A549 (cell line): ENCODE data around the gene NPC1L1. TPM values are rescaled to one million over a fixed set of nuclear protein-coding genes. Genes with fewer than 3 reads are reported as not detected.

Source experiments
- ATAC-seq, 2 experiments: fragments of 200-7000 bp in 1 of 2; fragments of >200 bp in 1 of 2; cut with Nextera tagmentation in 1 of 2; cut with Tn5 transposase in 1 of 2; 3 replicates each; pipeline versions ENCODE4 v1.8.0 to v1.9.1; 2018 to 2020; ENCODE audit warnings: mild to moderate bottlenecking in 1 of 2, moderate library complexity in 1 of 2
- CTCF ChIA-PET: fragments of 300-600 bp; sonication (Branson Sonifier 250); formaldehyde crosslinking; extraction: SDS; loops from one replicate; lab custom pipeline; 2021; ENCODE audit warnings: antibody characterized with exemption, inconsistent platforms; lab: Yijun Ruan, JAX
- POLR2A ChIA-PET: fragments of 350-600 bp; formaldehyde crosslinking; extraction: SDS; loops from one replicate; lab custom pipeline; 2021; ENCODE audit warnings: antibody characterized with exemption, inconsistent platforms; lab: Yijun Ruan, JAX
- DNase-seq, 2 experiments: peaks; one replicate each; pipeline versions ENCODE4 v3.0.0 to v3.0.0-alpha.2; 2011 to 2016; ENCODE audit warnings: low read depth in 1 of 2, low spot score in 1 of 2
- FAIRE-seq: peaks from 2 replicates; lab custom pipeline; 2011; peaks lifted over from hg19 to GRCh38; lab: Jason Lieb, UNC
- H3K27ac ChIP-seq, 2 experiments: fragments of >200 bp; sonication (Bioruptor Twin); formaldehyde crosslinking; 3 replicates each; pipeline ENCODE4 v1.5.1; 2016 to 2017
- H3K4me1 ChIP-seq: fragments of >200 bp; sonication (Bioruptor Twin); formaldehyde crosslinking; 3 replicates; pipeline ENCODE4 v1.6.1; 2016
- H3K4me2 ChIP-seq: fragments of >200 bp; sonication (Bioruptor Twin); formaldehyde crosslinking; 3 replicates; pipeline ENCODE4 v1.6.1; 2016
- H3K4me3 ChIP-seq: fragments of >200 bp; sonication (Bioruptor Twin); formaldehyde crosslinking; 3 replicates; pipeline ENCODE4 v1.5.1; 2016
- H3K9me3 ChIP-seq: fragments of >200 bp; sonication (Bioruptor Twin); formaldehyde crosslinking; 3 replicates; pipeline ENCODE4 v1.6.1; 2016
- CEBPB ChIP-seq, 2 experiments: fragments of >200 bp in 1 of 2; sonication (Bioruptor Twin) in 1 of 2; formaldehyde crosslinking in 1 of 2; IDR thresholded peaks; 2 replicates each; pipeline ENCODE4 v1.6.1; 2012 to 2016
- CHD4 ChIP-seq: fragments of 200-600 bp; sonication (generic); IDR thresholded peaks from 2 replicates; pipeline ENCODE4 v1.6.1; 2016; ENCODE audit warnings: antibody characterized with exemption, mild to moderate bottlenecking, borderline replicate concordance
- EHMT2 ChIP-seq: fragments of 200-600 bp; sonication (generic); IDR thresholded peaks from 2 replicates; pipeline ENCODE4 v1.6.1; 2016; ENCODE audit warnings: antibody characterized with exemption, low read depth, mild to moderate bottlenecking, moderate library complexity
- ESRRA ChIP-seq: fragments of 150-350 bp; IDR thresholded peaks from 2 replicates; pipeline ENCODE4 v1.6.1; 2014; ENCODE audit warnings: mild to moderate bottlenecking, low read length, borderline replicate concordance
- FOSL2 ChIP-seq, 2 experiments: fragments of 450-650 bp in 1 of 2; fragments of >200 bp in 1 of 2; sonication (Bioruptor Twin) in 1 of 2; formaldehyde crosslinking; IDR thresholded peaks; 2 replicates each; pipeline versions ENCODE4 v1.5.0 to v1.6.1; 2016 to 2020; ENCODE audit warnings: mild to moderate bottlenecking in 1 of 2, moderate library complexity in 1 of 2
- FOXS1 ChIP-seq: fragments of 250-450 bp; sonication (Bioruptor Pico); IDR thresholded peaks from 2 replicates; pipeline ENCODE4 v1.5.0; 2020; ENCODE audit warnings: mild to moderate bottlenecking, moderate library complexity
- HOXB5 ChIP-seq: fragments of 250-450 bp; sonication (Bioruptor Pico); IDR thresholded peaks from 2 replicates; pipeline ENCODE4 v1.5.0; 2020; ENCODE audit warnings: mild to moderate bottlenecking, moderate library complexity
- JUN ChIP-seq, 2 experiments: fragments of >200 bp; sonication (Bioruptor Twin); formaldehyde crosslinking; IDR thresholded peaks; 2 replicates in 1 of 2; 3 replicates in 1 of 2; pipeline ENCODE4 v1.6.1; 2016 to 2017
- MYC ChIP-seq: IDR thresholded peaks from 2 replicates; pipeline ENCODE4 v1.6.1; 2012; ENCODE audit warnings: mild to moderate bottlenecking, inconsistent platforms, low read length, improper control_type of control experiment, borderline replicate concordance
- NFE2L2 ChIP-seq: fragments of 150-350 bp; conservative IDR thresholded peaks from 2 replicates; pipeline ENCODE4 v1.6.1; 2014; ENCODE audit warnings: low read length
- NPAS2 ChIP-seq: fragments of 250-450 bp; sonication (Bioruptor Pico); IDR thresholded peaks from 2 replicates; pipeline ENCODE4 v1.8.0; 2022; ENCODE audit warnings: mild to moderate bottlenecking, moderate library complexity, borderline replicate concordance
- RAD21 ChIP-seq, 2 experiments: fragments of >200 bp in 1 of 2; sonication (Bioruptor Twin) in 1 of 2; formaldehyde crosslinking in 1 of 2; IDR thresholded peaks in 1 of 2; conservative IDR thresholded peaks in 1 of 2; 2 replicates in 1 of 2; 3 replicates in 1 of 2; pipeline ENCODE4 v1.6.1; 2012 to 2018; ENCODE audit warnings: inconsistent platforms in 1 of 2
- SREBF2 ChIP-seq: fragments of 450-650 bp; IDR thresholded peaks from 2 replicates; pipeline ENCODE4 v1.6.1; 2014; ENCODE audit warnings: mild to moderate bottlenecking, moderate library complexity
- TP53 ChIP-seq: fragments of 250-450 bp; sonication (Bioruptor Pico); IDR thresholded peaks from 2 replicates; pipeline ENCODE4 v1.5.0; 2021; ENCODE audit warnings: mild to moderate bottlenecking, moderate library complexity
- WGBS: methylation state at CpG from one replicate; pipeline ENCODE4 v1.1.6; 2017; ENCODE audit errors: missing lambda C conversion rate; 5-methylcytosine and 5-hydroxymethylcytosine counted together
- polyA plus RNA-seq, 4 experiments: library from polyadenylated mRNA; depleted of rRNA in 3 of 4; stranded (reverse); fragments of >200 nt; fragmentation: RNase III in 1 of 4; extraction: RNeasy Plus Mini Kit Qiagen cat#74134 plus additional on column Dnase treatment in 1 of 4; gene quantifications; 2 replicates in 3 of 4; 3 replicates in 1 of 4; pipeline ENCODE4 v1.2.3, GENCODE V29; 2011 to 2017
- TF ChIP-seq, protein P1 (sequence below): fragments of 200-600 bp; sonication (generic); IDR thresholded peaks from 2 replicates; pipeline ENCODE4 v1.6.1; 2016; ENCODE audit warnings: antibody characterized with exemption, mild to moderate bottlenecking, moderate library complexity
- TF ChIP-seq, protein P2 (sequence below): fragments of >200 bp; sonication (Bioruptor Twin); formaldehyde crosslinking; IDR thresholded peaks from 3 replicates; pipeline ENCODE4 v1.5.1; 2016
- TF ChIP-seq, protein P3 (sequence below): fragments of 250-450 bp; sonication (Bioruptor Pico); IDR thresholded peaks from 2 replicates; pipeline ENCODE4 v1.5.0; 2020; ENCODE audit warnings: low read depth, mild to moderate bottlenecking, moderate library complexity
- TF ChIP-seq, protein P4 (sequence below): IDR thresholded peaks from 2 replicates; pipeline ENCODE4 v1.6.1; 2012
- TF ChIP-seq, protein P5 (sequence below): fragments of >200 bp; sonication (Bioruptor Twin); formaldehyde crosslinking; IDR thresholded peaks from 2 replicates; pipeline ENCODE4 v1.6.1; 2016

The NPC1L1 gene
- polyA plus RNA-seq, 2 of the 4 experiments (the other 2 are of a cell fraction) = 0.04 to 0.06 TPM

DNA sequence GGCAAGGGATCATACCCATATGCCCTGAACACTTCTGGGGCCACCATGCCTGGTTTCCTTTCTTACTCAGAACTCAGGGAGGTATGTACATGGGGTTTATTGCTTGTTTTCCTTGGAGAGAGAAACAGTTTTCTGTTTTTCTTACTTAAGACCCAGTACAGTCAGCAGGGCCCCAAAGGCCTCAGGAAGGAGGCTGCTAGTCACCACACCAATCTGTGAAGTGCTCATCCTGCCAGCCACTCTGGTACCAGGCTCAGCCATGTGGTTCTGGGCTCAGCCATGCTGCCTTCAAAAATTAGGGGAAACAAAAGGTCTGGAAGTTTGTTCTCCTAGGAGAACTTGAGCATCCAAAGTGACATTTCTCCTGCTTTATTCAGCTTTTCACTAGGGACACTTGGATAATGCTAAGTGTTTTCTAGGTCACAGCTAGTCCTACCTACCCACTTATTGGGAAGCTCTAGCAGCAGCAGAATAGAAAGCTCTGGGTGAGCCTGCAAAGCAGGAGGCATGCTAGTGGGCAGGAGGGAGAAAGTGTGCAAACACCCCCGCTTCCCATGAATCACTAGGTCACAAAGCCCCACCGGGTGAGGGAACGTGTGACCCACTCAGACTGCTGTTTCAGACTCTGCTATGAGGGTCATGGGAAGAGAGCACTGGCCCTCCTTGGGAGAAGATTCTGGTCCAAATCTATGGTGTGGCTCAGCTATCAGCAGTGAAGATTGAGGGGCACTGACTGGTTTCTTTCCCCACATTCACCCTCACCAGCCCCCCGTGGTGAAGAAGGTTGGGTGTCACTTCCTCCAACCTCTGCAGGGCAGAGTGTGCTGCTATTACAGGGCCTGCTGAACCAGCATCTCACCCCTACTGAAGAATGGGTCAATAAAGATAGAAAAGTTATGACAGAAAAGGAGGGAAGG, 74.6 kb downstream of the NPC1L1 start:
- no peaks in the 10 kb centered on the region for H3K9me3 ChIP-seq
- no peak overlapping the region for H3K4me2 ChIP-seq
- 89% methylated on average over 4 of the region's 4 CpGs for WGBS
- CTCF ChIA-PET = interaction anchor here (1.1 to 1.7 kb wide), 2 partner anchors 10 to 14 kb away, joined by 3 to 4 read pairs; no protein-coding TSS in a partner anchor
- DNase-seq = no peak
- ATAC-seq = no peak
- TF ChIP-seq MYC = no peak
- TF ChIP-seq, protein P1, sequence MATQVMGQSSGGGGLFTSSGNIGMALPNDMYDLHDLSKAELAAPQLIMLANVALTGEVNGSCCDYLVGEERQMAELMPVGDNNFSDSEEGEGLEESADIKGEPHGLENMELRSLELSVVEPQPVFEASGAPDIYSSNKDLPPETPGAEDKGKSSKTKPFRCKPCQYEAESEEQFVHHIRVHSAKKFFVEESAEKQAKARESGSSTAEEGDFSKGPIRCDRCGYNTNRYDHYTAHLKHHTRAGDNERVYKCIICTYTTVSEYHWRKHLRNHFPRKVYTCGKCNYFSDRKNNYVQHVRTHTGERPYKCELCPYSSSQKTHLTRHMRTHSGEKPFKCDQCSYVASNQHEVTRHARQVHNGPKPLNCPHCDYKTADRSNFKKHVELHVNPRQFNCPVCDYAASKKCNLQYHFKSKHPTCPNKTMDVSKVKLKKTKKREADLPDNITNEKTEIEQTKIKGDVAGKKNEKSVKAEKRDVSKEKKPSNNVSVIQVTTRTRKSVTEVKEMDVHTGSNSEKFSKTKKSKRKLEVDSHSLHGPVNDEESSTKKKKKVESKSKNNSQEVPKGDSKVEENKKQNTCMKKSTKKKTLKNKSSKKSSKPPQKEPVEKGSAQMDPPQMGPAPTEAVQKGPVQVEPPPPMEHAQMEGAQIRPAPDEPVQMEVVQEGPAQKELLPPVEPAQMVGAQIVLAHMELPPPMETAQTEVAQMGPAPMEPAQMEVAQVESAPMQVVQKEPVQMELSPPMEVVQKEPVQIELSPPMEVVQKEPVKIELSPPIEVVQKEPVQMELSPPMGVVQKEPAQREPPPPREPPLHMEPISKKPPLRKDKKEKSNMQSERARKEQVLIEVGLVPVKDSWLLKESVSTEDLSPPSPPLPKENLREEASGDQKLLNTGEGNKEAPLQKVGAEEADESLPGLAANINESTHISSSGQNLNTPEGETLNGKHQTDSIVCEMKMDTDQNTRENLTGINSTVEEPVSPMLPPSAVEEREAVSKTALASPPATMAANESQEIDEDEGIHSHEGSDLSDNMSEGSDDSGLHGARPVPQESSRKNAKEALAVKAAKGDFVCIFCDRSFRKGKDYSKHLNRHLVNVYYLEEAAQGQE = no peak
- TF ChIP-seq, protein P2, sequence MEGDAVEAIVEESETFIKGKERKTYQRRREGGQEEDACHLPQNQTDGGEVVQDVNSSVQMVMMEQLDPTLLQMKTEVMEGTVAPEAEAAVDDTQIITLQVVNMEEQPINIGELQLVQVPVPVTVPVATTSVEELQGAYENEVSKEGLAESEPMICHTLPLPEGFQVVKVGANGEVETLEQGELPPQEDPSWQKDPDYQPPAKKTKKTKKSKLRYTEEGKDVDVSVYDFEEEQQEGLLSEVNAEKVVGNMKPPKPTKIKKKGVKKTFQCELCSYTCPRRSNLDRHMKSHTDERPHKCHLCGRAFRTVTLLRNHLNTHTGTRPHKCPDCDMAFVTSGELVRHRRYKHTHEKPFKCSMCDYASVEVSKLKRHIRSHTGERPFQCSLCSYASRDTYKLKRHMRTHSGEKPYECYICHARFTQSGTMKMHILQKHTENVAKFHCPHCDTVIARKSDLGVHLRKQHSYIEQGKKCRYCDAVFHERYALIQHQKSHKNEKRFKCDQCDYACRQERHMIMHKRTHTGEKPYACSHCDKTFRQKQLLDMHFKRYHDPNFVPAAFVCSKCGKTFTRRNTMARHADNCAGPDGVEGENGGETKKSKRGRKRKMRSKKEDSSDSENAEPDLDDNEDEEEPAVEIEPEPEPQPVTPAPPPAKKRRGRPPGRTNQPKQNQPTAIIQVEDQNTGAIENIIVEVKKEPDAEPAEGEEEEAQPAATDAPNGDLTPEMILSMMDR = no peak
- no peak for TF ChIP-seq NFE2L2
- TF ChIP-seq CHD4 = no peak
- TF ChIP-seq RAD21 (conservative IDR thresholded peaks at IDR 0.05 in 1 of 2, IDR thresholded peaks at IDR 0.05 in 1 of 2) = no peak
- no peak for TF ChIP-seq HOXB5 (CRISPR knock-in tag)
- TF ChIP-seq, all 56 proteins: peak for 0
- no peaks in the 10 kb centered on the region for H3K4me1 ChIP-seq
- POLR2A ChIA-PET = interaction anchor here (0.6 kb wide), 1 partner anchor 353 kb away, joined by 8 read pairs; no protein-coding TSS in a partner anchor
- no peak overlapping the region for H3K27ac ChIP-seq
- H3K4me3 ChIP-seq = no peak overlapping the region
- no peak for FAIRE-seq

DNA sequence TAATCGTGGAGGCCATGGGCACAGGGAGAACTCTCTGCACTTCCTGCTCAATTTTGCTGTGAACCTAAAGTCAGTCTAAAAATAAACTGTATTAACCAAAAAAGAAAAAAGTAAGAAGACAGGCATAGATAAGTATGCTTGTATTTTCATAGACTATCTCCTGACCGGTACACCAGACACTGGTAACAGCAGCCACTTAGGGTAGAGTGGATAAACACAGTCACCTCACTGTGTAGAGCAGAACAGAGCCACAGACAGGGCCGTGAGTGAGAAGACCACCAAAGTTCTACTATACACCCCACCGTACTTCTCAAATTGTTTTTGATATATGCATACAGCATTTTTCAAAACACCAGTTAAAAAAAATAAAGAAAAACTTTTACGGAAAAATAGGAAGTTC, 75.6 kb downstream of the NPC1L1 start:
- 90% methylated on average over 5 of the region's 5 CpGs for WGBS
- POLR2A ChIA-PET = no interaction called here
- no peak overlapping the region for H3K27ac ChIP-seq
- no peak for DNase-seq
- no peak overlapping the region for H3K4me2 ChIP-seq
- no peak overlapping the region for H3K4me3 ChIP-seq
- no peak for FAIRE-seq
- no peaks in the 10 kb centered on the region for H3K9me3 ChIP-seq
- H3K4me1 ChIP-seq = no peaks in the 10 kb centered on the region
- CTCF ChIA-PET = interaction anchor here (1.7 kb wide), 1 partner anchor 11 kb away, joined by 4 read pairs; no protein-coding TSS in a partner anchor
- no peak for ATAC-seq
- TF ChIP-seq CEBPB (IDR thresholded peaks at IDR 0.05) = no peak
- TF ChIP-seq, protein P3, sequence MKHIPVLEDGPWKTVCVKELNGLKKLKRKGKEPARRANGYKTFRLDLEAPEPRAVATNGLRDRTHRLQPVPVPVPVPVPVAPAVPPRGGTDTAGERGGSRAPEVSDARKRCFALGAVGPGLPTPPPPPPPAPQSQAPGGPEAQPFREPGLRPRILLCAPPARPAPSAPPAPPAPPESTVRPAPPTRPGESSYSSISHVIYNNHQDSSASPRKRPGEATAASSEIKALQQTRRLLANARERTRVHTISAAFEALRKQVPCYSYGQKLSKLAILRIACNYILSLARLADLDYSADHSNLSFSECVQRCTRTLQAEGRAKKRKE = no peak
- TF ChIP-seq, protein P1 = no peak
- no peak for TF ChIP-seq NFE2L2
- TF ChIP-seq, protein P4, sequence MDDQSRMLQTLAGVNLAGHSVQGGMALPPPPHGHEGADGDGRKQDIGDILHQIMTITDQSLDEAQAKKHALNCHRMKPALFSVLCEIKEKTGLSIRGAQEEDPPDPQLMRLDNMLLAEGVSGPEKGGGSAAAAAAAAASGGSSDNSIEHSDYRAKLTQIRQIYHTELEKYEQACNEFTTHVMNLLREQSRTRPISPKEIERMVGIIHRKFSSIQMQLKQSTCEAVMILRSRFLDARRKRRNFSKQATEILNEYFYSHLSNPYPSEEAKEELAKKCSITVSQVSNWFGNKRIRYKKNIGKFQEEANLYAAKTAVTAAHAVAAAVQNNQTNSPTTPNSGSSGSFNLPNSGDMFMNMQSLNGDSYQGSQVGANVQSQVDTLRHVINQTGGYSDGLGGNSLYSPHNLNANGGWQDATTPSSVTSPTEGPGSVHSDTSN = no peak
- no peak for TF ChIP-seq FOXS1 (CRISPR knock-in tag)
- TF ChIP-seq NPAS2 (CRISPR knock-in tag) = no peak
- no peak for TF ChIP-seq EHMT2
- TF ChIP-seq FOSL2 (IDR thresholded peaks at IDR 0.05) = no peak
- TF ChIP-seq FOSL2 (CRISPR knock-in tag; IDR thresholded peaks at IDR 0.05) = no peak
- TF ChIP-seq SREBF2 = no peak
- no peak for TF ChIP-seq RAD21 (conservative IDR thresholded peaks at IDR 0.05 in 1 of 2, IDR thresholded peaks at IDR 0.05 in 1 of 2)
- no peak for TF ChIP-seq HOXB5 (CRISPR knock-in tag)
- TF ChIP-seq TP53 (CRISPR knock-in tag) = no peak
- no peak for TF ChIP-seq JUN (IDR thresholded peaks at IDR 0.05)
- TF ChIP-seq ESRRA = no peak
- TF ChIP-seq, protein P5, sequence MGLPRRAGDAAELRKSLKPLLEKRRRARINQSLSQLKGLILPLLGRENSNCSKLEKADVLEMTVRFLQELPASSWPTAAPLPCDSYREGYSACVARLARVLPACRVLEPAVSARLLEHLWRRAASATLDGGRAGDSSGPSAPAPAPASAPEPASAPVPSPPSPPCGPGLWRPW = no peak
